SK-N-SH treated with all-trans-retinoic acid at 6 μM for 48 hours (cell line): Measurements from ENCODE around the gene MILR1.

Source experiments
- ARNTL ChIP-seq: fragments of 450-650 bp; formaldehyde crosslinking; IDR thresholded peaks from 2 replicates; pipeline ENCODE4 v1.5.0; 2020; ENCODE audit warnings: low read depth, mild to moderate bottlenecking, moderate library complexity, borderline replicate concordance
- BACH2 ChIP-seq: fragments of 250-450 bp; sonication (Bioruptor Pico); IDR thresholded peaks from 2 replicates; pipeline ENCODE4 v1.9.0; 2021; ENCODE audit warnings: mild to moderate bottlenecking, borderline replicate concordance
- CSDC2 ChIP-seq: fragments of 250-450 bp; sonication (Bioruptor Pico); IDR thresholded peaks from 2 replicates; pipeline ENCODE4 v1.5.0; 2020; ENCODE audit warnings: mild to moderate bottlenecking, moderate library complexity
- ESRRG ChIP-seq: fragments of 250-450 bp; sonication (Bioruptor Pico); IDR thresholded peaks from 2 replicates; pipeline ENCODE4 v1.6.1; 2021; ENCODE audit warnings: mild to moderate bottlenecking
- GLIS3 ChIP-seq: fragments of 250-450 bp; sonication (Bioruptor Pico); IDR thresholded peaks from 2 replicates; pipeline ENCODE4 v1.5.0; 2020; ENCODE audit warnings: mild to moderate bottlenecking, moderate library complexity
- RARB ChIP-seq: fragments of 250-450 bp; sonication (Bioruptor Pico); IDR thresholded peaks from 2 replicates; pipeline ENCODE4 v1.8.0; 2021; ENCODE audit warnings: mild to moderate bottlenecking, moderate library complexity
- ZC3H10 ChIP-seq: fragments of 250-450 bp; sonication (Bioruptor Pico); IDR thresholded peaks from 2 replicates; pipeline ENCODE4 v1.5.1; 2021; ENCODE audit warnings: mild to moderate bottlenecking, moderate library complexity
- ZFP30 ChIP-seq: fragments of 450-650 bp; formaldehyde crosslinking; IDR thresholded peaks from 2 replicates; pipeline ENCODE4 v1.5.0; 2022; ENCODE audit warnings: mild to moderate bottlenecking, moderate library complexity
- TF ChIP-seq, protein P1 (sequence below): fragments of 250-450 bp; sonication (Bioruptor Pico); IDR thresholded peaks from 2 replicates; pipeline ENCODE4 v1.5.1; 2020; ENCODE audit warnings: low read depth, mild to moderate bottlenecking, moderate library complexity
- TF ChIP-seq, protein P2 (sequence below): fragments of 250-450 bp; sonication (Bioruptor Pico); IDR thresholded peaks from 2 replicates; pipeline ENCODE4 v1.5.1; 2021; ENCODE audit warnings: mild to moderate bottlenecking, moderate library complexity

- no peak for TF ChIP-seq ARNTL (CRISPR knock-in tag)
- no peak for TF ChIP-seq ZFP30
- TF ChIP-seq ZC3H10 (CRISPR knock-in tag): no peak
- TF ChIP-seq, protein P1, sequence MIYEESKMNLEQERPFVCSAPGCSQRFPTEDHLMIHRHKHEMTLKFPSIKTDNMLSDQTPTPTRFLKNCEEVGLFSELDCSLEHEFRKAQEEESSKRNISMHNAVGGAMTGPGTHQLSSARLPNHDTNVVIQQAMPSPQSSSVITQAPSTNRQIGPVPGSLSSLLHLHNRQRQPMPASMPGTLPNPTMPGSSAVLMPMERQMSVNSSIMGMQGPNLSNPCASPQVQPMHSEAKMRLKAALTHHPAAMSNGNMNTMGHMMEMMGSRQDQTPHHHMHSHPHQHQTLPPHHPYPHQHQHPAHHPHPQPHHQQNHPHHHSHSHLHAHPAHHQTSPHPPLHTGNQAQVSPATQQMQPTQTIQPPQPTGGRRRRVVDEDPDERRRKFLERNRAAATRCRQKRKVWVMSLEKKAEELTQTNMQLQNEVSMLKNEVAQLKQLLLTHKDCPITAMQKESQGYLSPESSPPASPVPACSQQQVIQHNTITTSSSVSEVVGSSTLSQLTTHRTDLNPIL (CRISPR knock-in tag): no peak
- no peak for TF ChIP-seq GLIS3 (CRISPR knock-in tag)
- TF ChIP-seq RARB (CRISPR knock-in tag): no peak
- no peak for TF ChIP-seq ESRRG (CRISPR knock-in tag)
- no peak for TF ChIP-seq CSDC2 (CRISPR knock-in tag)
- no peak for TF ChIP-seq BACH2 (CRISPR knock-in tag)
- TF ChIP-seq, protein P2, sequence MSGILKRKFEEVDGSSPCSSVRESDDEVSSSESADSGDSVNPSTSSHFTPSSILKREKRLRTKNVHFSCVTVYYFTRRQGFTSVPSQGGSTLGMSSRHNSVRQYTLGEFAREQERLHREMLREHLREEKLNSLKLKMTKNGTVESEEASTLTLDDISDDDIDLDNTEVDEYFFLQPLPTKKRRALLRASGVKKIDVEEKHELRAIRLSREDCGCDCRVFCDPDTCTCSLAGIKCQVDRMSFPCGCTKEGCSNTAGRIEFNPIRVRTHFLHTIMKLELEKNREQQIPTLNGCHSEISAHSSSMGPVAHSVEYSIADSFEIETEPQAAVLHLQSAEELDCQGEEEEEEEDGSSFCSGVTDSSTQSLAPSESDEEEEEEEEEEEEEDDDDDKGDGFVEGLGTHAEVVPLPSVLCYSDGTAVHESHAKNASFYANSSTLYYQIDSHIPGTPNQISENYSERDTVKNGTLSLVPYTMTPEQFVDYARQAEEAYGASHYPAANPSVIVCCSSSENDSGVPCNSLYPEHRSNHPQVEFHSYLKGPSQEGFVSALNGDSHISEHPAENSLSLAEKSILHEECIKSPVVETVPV (CRISPR knock-in tag): no peak
These were observed 24.5 kb upstream of the MILR1 start for GRCh38 chr17:64424324-64424849.
